HL-60 (cell line): Measurements from ENCODE around the gene CCDC93.

Experiments
- CTCF ChIP-seq: IDR thresholded peaks from one replicate; pipeline ENCODE4 v1.5.1; 2011; ENCODE audit warnings: low read length, control low read depth, inconsistent platforms; ENCODE audit not compliant: insufficient read depth
- GABPA ChIP-seq: IDR thresholded peaks from 2 replicates; pipeline ENCODE4 v1.6.1; 2012; ENCODE audit warnings: low read depth
- POLR2AphosphoS5 ChIP-seq: IDR thresholded peaks from 2 replicates; pipeline ENCODE4 v1.6.1; 2012; ENCODE audit warnings: low read depth
- REST ChIP-seq: IDR thresholded peaks from 2 replicates; pipeline ENCODE4 v1.6.1; 2012; ENCODE audit warnings: low read depth; ENCODE audit not compliant: insufficient replicate concordance

GRCh38 chr2:117933884-117934354 is 80.0 kb downstream of the CCDC93 start:
- TF ChIP-seq CTCF (no peak), POLR2AphosphoS5 (no peak), REST (no peak), GABPA (no peak)
